Stimulated activated CD8-positive, alpha-beta memory T cell treated with anti-CD3 and anti-CD28 coated beads, Interleukin-2, amount 100 ng/mL, for 48 hours (primary cell): ENCODE results near the gene TCF25.
A peak's percentile ranks its signal among the peaks of the same experiment; 100 is the strongest.
"Not testable (repeated sequence)": the region's sequence is repeated elsewhere in the genome, so short reads cannot be mapped to it uniquely, and the experiment has no call there.

Experiments used
- DNase-seq, 2 donors: peaks; one replicate each; pipeline ENCODE4 v3.0.0-alpha.2; 2020; ENCODE audit warnings: low read depth in 2 of 2

TCF25 gene

DNA sequence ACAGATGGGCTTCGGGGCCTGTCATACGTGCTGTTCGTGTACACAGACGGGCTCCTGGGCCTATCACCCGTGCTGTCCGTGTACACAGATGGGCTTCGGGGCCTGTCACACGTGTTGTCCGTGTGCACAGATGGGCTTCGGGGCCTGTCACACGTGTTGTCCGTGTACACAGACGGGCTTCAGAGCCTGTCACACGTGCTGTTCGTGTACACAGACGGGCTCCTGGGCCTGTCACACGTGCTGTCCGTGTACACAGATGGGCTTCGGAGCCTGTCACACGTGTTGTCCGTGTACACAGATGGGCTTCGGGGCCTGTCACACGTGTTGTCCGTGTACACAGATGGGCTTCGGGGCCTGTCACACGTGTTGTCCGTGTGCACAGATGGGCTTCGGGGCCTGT lies 5.7 kb downstream of the TCF25 start:
- not testable (repeated sequence) for DNase-seq

GRCh38 chr16:89880477-89881367 lies 7.3 kb downstream of the TCF25 start:
- DNase-seq: no peak

DNA sequence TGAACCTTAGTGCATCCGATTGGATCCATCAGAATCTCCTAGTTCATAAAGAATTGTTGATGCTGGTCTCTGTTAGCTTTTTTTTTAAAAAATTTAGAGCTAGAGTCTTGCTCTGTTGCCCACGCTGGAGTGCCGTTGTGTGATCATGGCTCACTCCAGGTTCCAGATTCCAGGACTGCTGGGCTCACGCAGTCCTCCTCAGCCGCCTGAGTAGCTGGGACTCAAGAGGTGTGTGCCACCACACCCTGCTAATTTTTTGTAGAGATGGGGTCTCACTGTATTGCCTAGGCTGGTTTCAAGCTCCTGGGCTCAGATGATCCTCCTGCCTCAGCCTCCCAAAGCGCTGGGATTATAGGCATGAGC lies 8.0 kb downstream of the TCF25 start:
- no peak for DNase-seq

- DNase-seq: no peak
Measured at GRCh38 chr16:89883346-89884040, 10.1 kb downstream of the TCF25 start.

- DNase-seq: no peak
Measured at GRCh38 chr16:89884041-89884421, 10.6 kb downstream of the TCF25 start.

DNA sequence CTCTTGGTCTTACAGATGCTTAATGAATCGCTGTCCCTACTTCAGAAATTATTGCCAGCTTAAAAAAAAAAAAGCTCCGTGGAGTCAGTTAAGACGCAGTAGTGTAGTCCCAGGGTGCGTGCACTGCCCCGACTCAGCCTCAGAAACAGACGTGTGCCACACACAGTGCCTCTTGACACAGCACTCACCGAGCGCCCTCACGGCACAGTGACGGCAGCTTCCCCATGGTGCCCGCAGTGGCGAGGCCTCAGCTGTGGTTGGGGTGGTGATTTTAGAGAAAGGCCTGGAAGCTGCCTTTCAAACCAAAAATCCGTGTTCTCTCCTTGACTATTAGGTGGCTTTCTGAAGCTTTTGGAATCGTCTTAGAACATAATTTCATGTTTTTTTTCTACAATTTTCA lies 13.9 kb downstream of the TCF25 start:
- no peak for DNase-seq

GRCh38 chr16:89890200-89890599 lies 16.8 kb downstream of the TCF25 start:
- peak in 1 of 2 donors; percentile 24 for DNase-seq

GRCh38 chr16:89890886-89891657 lies 17.7 kb downstream of the TCF25 start:
- DNase-seq: no peak

DNA sequence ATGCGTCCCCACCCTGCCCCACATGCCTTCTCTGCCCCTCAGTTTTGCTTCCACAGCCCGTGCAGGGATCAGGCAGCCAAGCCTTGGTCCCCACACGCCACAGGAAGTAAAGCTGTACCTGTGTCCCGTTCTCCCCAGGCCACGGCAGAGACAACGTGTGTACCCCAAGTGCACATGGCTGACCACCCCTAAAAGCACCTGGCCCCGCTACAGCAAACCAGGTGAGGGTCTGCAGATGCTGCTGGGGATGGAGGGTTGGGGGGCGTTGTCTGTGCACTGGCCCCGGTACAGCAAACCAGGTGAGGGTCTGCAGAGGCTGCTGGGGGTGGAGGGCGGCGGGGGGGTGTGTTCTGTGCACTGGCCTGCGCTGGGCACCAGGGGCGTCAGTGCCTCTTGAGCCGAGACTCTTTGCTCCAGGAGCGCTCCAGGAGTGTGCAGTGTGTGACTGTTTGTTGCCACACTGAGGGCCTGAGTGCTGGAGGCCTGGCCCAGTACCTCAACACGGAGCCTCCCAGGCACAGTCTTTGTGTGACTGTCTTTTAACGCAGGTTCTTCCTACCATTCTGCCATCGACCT lies 18.8 kb downstream of the TCF25 start:
- no peak for DNase-seq

GRCh38 chr16:89892635-89893034 lies 19.2 kb downstream of the TCF25 start:
- no peak for DNase-seq

DNA sequence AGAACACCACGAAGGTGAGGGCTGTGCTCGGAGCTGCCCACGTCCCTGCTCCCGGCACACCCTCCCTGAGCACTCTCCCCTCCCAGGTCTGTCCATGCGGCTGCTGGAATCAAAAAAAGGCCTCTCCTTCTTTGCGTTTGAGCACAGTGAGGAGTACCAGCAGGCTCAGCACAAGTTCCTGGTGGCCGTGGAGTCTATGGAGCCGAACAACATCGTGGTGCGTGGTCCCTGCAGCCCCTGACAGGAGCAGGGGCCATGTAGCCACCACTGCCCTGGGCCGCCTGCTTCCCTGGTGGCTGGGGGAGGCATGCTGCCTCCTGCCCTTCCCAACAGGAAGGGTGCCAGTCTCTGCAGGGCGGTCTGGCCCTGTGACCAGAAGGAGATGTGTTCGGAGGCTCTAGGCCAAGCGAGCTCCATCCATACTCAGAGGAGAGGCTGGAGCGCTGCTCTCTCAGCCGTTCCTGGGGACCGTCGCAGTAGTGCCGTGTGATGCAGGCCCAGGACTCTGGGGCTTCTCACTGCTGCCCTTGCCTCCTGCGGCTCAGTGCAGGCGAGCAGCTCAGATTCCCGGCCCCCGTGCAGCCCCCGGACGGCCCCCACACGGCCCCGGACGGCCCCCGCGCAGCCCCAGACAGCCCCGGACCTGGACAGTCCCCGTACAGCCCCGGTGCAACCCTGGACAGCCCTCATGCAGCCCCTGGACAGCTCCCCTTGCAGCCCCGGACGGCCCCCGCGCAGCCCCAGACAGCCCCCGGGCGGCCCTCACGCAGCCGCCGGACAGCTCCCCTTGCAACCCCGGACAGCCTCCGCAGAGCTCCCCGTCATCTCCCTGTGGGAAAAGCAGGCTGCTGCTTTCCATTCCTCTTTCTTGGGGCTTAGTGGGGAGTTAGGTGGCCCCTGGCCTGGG lies 20.5 kb downstream of the TCF25 start:
- DNase-seq: no peak

DNA sequence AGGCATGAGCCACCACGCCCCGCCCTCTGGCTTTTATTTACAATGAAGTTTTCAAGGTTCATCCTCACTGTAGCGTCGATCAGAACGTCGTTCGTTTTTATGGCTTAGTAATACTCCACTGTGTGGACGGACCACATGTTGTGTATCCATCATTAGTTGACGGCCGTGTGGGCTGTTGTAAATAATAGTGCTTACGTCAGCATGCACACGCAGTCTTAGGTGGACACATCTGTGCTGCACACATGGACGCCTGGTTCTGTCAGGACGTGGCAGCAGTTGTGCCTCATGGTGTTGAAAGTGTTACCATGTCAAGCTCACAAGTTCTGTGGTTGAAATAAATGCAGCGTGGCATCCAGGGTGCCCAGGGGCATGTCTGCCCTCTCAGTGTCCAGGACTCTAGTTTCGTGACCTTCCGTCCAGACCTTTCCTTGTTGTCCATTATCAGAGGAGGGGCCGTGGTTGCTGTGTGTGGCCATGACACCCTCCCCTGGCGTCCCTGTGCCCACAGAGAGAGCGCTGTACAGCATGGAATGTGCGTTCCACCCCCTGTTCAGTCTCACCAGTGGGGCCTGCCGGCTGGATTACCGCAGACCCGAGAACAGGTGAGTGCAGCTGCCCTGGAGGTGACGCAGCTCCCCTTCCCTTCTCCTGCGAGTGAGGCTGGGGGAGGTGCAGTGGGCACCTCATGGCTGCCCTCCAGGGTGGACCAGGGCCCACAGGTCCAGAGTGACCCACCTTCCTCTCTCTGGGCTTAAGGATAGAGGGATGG lies 22.3 kb downstream of the TCF25 start:
- no peak for DNase-seq

DNA sequence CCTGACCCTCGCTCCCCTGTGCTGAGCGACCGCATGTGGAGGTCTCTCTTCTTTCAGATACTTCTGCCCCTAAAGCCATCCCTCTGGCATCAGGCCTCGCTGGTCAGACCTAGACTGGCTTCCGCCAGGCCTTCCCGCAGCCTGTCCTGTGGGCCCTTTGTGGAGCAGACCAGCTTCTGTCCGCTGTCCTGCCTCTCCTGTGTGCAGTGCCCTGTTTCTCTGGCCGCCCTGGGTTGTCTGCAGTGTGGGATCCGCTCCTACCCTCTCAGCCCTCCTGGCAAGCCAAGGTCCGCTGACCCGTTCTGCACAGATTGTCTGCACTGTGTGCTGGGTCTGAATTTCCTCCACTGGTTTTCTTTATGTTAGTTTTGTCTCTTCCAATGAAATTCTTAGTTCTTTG lies 23.8 kb downstream of the TCF25 start:
- DNase-seq: no peak

DNA sequence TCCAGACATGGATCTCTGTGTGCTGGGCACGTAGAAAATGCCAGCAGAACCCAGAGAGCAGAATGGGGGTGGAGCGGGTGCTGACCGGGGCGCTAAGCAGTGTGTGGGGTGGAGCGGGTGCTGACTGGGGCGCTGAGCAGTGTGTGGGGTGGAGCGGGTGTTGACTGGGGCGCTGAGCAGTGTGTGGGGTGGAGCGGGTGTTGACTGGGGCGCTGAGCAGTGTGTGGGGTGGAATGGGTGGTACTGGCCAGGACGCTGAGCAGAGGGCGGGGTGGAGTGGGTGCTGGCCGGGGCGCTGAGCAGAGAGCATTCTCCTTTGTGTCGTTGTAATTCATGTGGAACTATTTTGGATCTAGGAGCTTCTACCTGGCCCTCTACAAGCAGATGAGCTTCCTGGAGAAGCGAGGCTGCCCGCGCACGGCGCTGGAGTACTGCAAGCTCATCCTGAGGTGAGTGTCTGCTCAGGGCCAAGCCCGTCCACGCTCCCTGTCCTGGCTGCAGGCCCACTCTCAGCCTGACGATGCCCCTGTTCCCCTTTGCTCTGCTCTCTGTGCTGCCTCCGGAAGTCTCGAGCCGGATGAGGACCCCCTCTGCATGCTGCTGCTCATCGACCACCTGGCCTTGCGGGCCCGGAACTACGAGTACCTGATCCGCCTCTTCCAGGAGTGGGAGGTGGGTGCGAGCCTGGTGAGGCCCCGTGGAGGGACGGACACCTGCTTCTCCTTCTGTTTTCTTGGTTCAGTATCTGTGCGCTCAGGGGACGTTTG lies 25.0 kb downstream of the TCF25 start:
- no peak for DNase-seq

- no peak for DNase-seq
Measured at GRCh38 chr16:89899879-89900481, 26.6 kb downstream of the TCF25 start.

DNA sequence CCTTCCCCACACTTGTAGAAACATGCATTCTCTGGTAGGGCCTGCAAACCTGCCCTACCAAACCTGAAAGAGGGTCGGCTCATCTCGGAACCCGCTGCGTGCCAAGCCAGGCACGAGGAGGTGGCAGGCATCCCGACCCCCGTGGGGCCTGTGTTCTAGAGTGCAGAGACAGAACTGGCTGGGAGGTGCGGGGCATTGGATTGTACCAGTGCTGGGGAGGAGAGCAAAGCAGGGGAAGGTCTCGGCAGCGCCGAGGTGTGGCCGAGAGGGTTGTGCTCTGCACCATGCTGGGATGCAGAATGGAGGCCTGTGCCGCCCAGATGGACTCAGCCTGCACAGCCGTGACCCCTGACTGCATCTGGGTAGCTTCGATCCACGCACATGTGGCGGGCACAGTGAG lies 27.5 kb downstream of the TCF25 start:
- no peak for DNase-seq

DNA sequence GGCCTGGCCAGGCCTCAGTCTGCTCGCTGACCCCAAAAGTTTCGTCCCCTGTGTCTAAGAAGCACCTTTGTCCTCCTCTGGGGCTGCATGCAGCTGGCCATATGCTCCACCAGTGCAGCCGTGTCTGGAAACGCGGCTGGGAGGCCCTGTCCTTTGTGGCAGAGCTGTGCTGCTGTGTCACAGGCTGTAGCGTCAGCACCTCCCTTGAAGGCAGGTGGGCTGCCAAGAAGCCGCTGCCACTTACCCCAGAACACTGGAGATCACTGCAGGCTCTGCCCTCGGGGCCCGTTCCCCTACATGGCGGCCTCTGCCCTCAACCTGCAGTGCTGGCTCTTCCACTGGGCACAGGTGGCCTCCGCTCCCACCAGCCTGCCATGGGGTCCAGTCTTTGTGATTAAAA lies 29.6 kb downstream of the TCF25 start:
- DNase-seq: no peak

- no peak for DNase-seq
Measured at GRCh38 chr16:89903908-89904515, 30.6 kb downstream of the TCF25 start.
